ENCODE data around the gene AFAP1.

DNA sequence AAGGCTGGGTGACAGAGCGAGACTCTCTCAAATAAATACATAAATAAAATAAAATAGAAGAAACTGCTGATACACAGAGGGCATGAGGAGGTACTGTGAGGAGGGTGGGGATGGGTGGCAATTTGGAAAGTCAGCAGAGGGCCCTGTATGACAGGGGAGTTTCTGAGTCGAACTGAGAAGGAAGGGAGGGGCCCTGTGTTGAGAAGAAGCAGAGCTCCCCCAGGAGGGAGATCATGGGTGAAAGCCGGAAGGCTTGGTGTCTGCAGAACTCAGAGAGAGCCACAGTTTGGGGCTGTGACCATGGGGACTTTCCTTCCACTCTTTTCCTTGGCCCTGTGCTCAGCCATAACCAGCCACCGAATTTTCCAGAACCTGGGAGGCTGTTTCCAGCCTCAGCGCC, 24.8 kb upstream of the AFAP1 start:
- TF ChIP-seq TAF1 (IDR thresholded peaks at IDR 0.05; ENCODE audit: borderline replicate concordance, low read depth, low read length) = no peak
- TF ChIP-seq POLR2A (IDR thresholded peaks at IDR 0.05; ENCODE audit: low read depth, low read length) = no peak
- TF ChIP-seq POLR2AphosphoS5 (IDR thresholded peaks at IDR 0.05; ENCODE audit: low read depth, low read length) = no peak
